WERI-Rb-1 (cell line): Measurements from ENCODE around the gene MPC1.

ENCODE experiments used
- DNase-seq: peaks from one replicate; pipeline ENCODE4 v3.0.0-alpha.2; 2020
- H3K27ac ChIP-seq: fragments of 250-450 bp; sonication (Bioruptor Pico); 2 replicates; pipeline ENCODE4 v1.5.1; 2020; ENCODE audit warnings: mild to moderate bottlenecking, moderate library complexity
- H3K27me3 ChIP-seq: fragments of 250-450 bp; sonication (Bioruptor Pico); 2 replicates; pipeline ENCODE4 v1.5.1; 2021; ENCODE audit warnings: mild to moderate bottlenecking, low read depth, moderate library complexity; ENCODE audit not compliant: insufficient read depth, severe bottlenecking
- H3K36me3 ChIP-seq: fragments of 250-450 bp; sonication (Bioruptor Pico); 2 replicates; pipeline ENCODE4 v1.5.1; 2020; ENCODE audit warnings: mild to moderate bottlenecking, moderate library complexity
- H3K4me3 ChIP-seq: 2 replicates; pipeline ENCODE4 v1.5.1; 2011; ENCODE audit warnings: low read depth, mild to moderate bottlenecking, control low read depth, low read length
- H3K9me3 ChIP-seq: fragments of 250-450 bp; sonication (Bioruptor Pico); 2 replicates; pipeline ENCODE4 v1.5.1; 2021; ENCODE audit warnings: mild to moderate bottlenecking, moderate library complexity; ENCODE audit not compliant: severe bottlenecking
- TF ChIP-seq, protein P1 (sequence below): IDR thresholded peaks from 2 replicates; pipeline ENCODE4 v1.5.1; 2011; ENCODE audit warnings: low read depth, mild to moderate bottlenecking, control low read depth, inconsistent platforms, low read length

MPC1 gene

DNA sequence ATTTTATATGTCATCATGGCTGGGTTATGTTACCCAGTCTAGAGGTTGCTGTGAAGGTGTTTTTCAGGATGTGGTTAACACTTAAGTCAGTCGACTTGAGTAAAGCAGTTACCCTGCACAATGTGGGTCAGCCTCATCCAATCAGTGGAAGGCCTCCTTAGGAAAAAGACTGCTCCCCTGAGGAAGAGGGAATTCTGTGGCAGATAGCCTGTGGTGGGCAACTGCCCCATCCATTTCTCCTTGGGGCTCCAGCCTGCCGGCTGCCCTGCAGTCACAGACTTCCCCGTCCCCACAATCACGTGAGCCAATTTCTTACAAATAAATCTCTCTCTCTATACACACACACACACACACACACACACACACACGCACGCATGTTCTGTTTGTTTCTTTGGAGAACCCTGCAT, 34.5 kb upstream of the MPC1 start:
- peak; percentile 39 for DNase-seq
- Histone ChIP-seq H3K9me3 (no peaks in the 10 kb centered on the region), H3K27me3 (no peaks in the 10 kb centered on the region), H3K4me3 (no peak overlapping the region), H3K36me3 (peaks cover 4% of the 10 kb centered on the region; the same call in 1 of the 2 replicates), H3K27ac (peak overlapping the region; percentile 10; the same call in 1 of the 2 replicates)
- TF ChIP-seq, protein P1, sequence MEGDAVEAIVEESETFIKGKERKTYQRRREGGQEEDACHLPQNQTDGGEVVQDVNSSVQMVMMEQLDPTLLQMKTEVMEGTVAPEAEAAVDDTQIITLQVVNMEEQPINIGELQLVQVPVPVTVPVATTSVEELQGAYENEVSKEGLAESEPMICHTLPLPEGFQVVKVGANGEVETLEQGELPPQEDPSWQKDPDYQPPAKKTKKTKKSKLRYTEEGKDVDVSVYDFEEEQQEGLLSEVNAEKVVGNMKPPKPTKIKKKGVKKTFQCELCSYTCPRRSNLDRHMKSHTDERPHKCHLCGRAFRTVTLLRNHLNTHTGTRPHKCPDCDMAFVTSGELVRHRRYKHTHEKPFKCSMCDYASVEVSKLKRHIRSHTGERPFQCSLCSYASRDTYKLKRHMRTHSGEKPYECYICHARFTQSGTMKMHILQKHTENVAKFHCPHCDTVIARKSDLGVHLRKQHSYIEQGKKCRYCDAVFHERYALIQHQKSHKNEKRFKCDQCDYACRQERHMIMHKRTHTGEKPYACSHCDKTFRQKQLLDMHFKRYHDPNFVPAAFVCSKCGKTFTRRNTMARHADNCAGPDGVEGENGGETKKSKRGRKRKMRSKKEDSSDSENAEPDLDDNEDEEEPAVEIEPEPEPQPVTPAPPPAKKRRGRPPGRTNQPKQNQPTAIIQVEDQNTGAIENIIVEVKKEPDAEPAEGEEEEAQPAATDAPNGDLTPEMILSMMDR = no peak

DNA sequence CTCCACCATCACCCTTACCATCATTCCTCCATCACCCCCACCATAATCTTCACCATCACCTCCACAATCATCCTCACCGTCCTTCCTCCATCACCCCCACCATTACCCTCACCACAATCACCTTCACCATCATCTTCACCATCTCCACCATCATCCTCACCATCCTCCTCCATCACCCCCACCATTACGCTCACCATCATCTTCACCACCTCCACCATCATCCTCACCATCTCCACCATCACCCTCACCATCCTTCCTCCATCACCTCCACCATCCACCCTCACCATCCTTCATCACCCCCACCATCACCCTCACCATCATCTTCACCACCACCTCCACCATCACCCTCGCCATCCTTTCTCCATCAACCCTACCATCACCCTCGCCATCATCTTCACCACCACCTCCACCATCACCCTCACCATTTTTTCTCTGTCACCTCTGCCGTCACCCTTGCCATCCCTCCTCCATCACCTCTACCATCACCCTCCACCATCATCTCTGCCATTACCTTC, 33.1 kb upstream of the MPC1 start:
- Histone ChIP-seq H3K27me3 (no peaks in the 10 kb centered on the region), H3K9me3 (no peaks in the 10 kb centered on the region), H3K4me3 (no peak overlapping the region), H3K27ac (no peak overlapping the region), H3K36me3 (peaks cover 4% of the 10 kb centered on the region; the same call in 1 of the 2 replicates)
- no peak for DNase-seq
- TF ChIP-seq, protein P1 = no peak

DNA sequence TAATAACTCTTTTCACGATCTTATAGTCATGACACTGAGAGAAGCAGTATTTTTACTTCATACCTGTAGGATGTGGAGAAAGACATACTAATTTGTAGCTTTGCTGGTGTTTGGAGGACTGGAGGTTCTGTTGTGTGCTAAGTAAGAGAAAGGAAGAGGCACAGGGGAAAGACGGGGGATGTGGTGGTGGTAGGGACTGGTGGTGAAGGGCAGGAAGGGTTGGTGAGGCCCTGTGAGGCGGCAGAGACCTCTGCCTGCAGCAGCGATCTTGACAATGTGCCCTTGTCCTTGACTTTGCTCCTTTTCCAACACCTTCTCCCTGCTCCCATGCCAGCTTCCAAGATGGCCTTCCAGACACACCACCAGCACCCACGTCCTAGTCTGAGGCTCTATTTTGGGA, 32.6 kb upstream of the MPC1 start:
- no peak overlapping the region for H3K27ac ChIP-seq
- no peaks in the 10 kb centered on the region for H3K9me3 ChIP-seq
- no peaks in the 10 kb centered on the region for H3K27me3 ChIP-seq
- H3K36me3 ChIP-seq = 0 out of 2 replicates have a peak, but pooled peaks cover 4% of the 10 kb centered on the region
- TF ChIP-seq, protein P1 = no peak
- DNase-seq = no peak
- no peak overlapping the region for H3K4me3 ChIP-seq

DNA sequence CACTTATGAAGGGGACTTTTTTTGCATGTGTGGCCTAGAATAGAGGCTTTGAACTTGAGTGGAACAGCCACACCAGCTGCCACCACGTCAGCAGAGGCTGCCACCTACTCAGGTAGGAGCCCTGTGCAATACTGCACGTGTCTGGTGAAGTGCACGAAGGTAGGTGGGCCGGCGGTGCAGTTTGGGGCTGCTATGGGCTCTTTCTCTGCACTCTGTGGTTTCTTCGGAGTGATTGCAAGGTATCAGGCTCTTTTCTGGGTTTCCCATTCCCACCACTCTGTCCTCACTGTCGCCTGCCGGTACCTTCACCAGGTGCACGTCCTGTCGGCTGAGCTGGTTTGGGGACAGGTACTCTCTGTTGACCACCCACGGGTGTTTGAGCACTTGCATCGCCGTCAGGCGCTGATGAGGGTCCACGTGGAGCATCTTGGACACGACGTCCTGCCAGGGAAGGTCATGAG, 30.8 kb upstream of the MPC1 start:
- Histone ChIP-seq H3K27me3 (no peaks in the 10 kb centered on the region), H3K9me3 (no peaks in the 10 kb centered on the region), H3K36me3 (no peaks in the 10 kb centered on the region), H3K4me3 (no peak overlapping the region), H3K27ac (no peak overlapping the region)
- DNase-seq = no peak
- TF ChIP-seq, protein P1 = no peak

DNA sequence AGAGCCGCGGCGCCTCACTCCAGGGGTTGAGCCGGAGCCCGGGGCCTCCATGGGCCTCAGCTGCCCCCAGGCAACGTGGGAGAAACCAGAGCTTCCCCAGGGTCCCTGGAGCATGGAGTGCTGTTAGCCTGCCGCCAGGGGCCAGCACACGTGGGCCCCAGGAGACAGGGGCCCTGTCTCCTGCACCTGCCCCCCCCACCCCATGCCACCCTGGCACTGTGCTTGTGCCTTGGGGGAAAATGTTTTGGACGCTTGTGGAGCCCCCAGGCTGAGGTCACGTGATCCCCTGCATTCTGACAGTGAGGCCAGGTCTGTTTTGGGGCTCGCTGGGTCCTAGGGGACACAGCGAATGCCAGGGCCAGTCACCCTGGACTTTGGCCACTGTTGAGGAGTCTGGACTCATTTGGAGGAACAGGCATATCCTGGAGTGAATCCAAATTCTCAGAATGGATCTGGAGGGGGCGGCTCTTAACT, 30.2 kb upstream of the MPC1 start:
- H3K9me3 ChIP-seq = no peaks in the 10 kb centered on the region
- H3K27me3 ChIP-seq = no peaks in the 10 kb centered on the region
- no peaks in the 10 kb centered on the region for H3K36me3 ChIP-seq
- H3K4me3 ChIP-seq = no peak overlapping the region
- H3K27ac ChIP-seq = no peak overlapping the region
- TF ChIP-seq, protein P1 = no peak
- no peak for DNase-seq
